Endodermal cell (in vitro differentiated cells): ENCODE data around the gene ANKS1B. TPM values are rescaled to one million over a fixed set of nuclear protein-coding genes. Genes with fewer than 3 reads are reported as not detected.
"Not testable (repeated sequence)": the region's sequence is repeated elsewhere in the genome, so short reads cannot be mapped to it uniquely, and the experiment has no call there.

Source experiments
- DNase-seq: peaks from one replicate; pipeline ENCODE4 v3.0.0-alpha.2; 2017
- H3K27ac ChIP-seq: 2 replicates; pipeline ENCODE4 v1.5.1; 2013; ENCODE audit warnings: mild to moderate bottlenecking, low read depth, low read length, moderate library complexity
- H3K27me3 ChIP-seq: 2 replicates; pipeline ENCODE4 v1.6.1; 2013; ENCODE audit warnings: mild to moderate bottlenecking, low read length, moderate library complexity; ENCODE audit not compliant: insufficient read depth, control insufficient read depth, poor library complexity, severe bottlenecking
- H3K36me3 ChIP-seq: 2 replicates; pipeline ENCODE4 v1.7.0; 2013; ENCODE audit warnings: mild to moderate bottlenecking, low read length, moderate library complexity; ENCODE audit not compliant: control insufficient read depth, insufficient read depth
- H3K4me1 ChIP-seq: one replicate; pipeline ENCODE4 v1.7.0; 2013; ENCODE audit warnings: low read length; ENCODE audit not compliant: control insufficient read depth, insufficient read depth
- H3K4me3 ChIP-seq: 2 replicates; pipeline ENCODE4 v1.5.1; 2013; ENCODE audit warnings: mild to moderate bottlenecking, low read length, moderate library complexity
- H3K9ac ChIP-seq: 2 replicates; pipeline ENCODE4 v1.6.1; 2013; ENCODE audit warnings: mild to moderate bottlenecking, low read length, moderate library complexity; ENCODE audit not compliant: poor library complexity, severe bottlenecking; ENCODE audit errors: extremely low read depth
- H3K9me3 ChIP-seq: 2 replicates; pipeline ENCODE4 v1.6.1; 2013; ENCODE audit warnings: mild to moderate bottlenecking, low read length, moderate library complexity; ENCODE audit not compliant: control insufficient read depth
- H3K27ac Mint-ChIP-seq: 2 replicates; pipeline ENCODE4 v1.8.0; 2020; ENCODE audit warnings: mixed read lengths
- H3K27me3 Mint-ChIP-seq: 2 replicates; pipeline ENCODE4 v1.8.0; 2021; ENCODE audit warnings: mild to moderate bottlenecking, mixed read lengths; ENCODE audit not compliant: insufficient read depth
- H3K36me3 Mint-ChIP-seq: 2 replicates; pipeline ENCODE4 v1.8.0; 2020; ENCODE audit warnings: low read depth, mixed read lengths
- H3K4me1 Mint-ChIP-seq: 2 replicates; pipeline ENCODE4 v1.8.0; 2020; ENCODE audit warnings: mixed read lengths
- H3K4me3 Mint-ChIP-seq: 2 replicates; pipeline ENCODE4 v1.8.0; 2020; ENCODE audit warnings: mild to moderate bottlenecking, moderate library complexity, mixed read lengths
- H3K9me3 Mint-ChIP-seq: 2 replicates; pipeline ENCODE4 v1.8.0; 2020; ENCODE audit warnings: mild to moderate bottlenecking, mixed read lengths
- WGBS, 2 experiments: methylation state at CpG; one replicate each; pipeline versions ENCODE4 v1.1.5 to v1.1.7; 2013; ENCODE audit warnings: missing lambda C conversion rate in 2 of 2, mixed read lengths in 1 of 2; ENCODE audit not compliant: insufficient coverage in 1 of 2, insufficient read length in 1 of 2; 5-methylcytosine and 5-hydroxymethylcytosine counted together
- total RNA-seq, 2 donors: library from RNA; stranded (reverse); fragmentation: NEBNext Ultra II Directional in 1 of 2; extraction: Animal tissue kit (Norgen Biotek cat#: 25700) in 1 of 2; gene quantifications; 2 replicates in 1 of 2; 3 replicates in 1 of 2; pipeline ENCODE4 v1.2.1, GENCODE V29; 2021
- TF ChIP-seq, protein P1 (sequence below): fragments of 200-600 bp; sonication (generic); conservative IDR thresholded peaks from 2 replicates; pipeline ENCODE4 v1.5.0; 2021; ENCODE audit warnings: antibody characterized with exemption, mild to moderate bottlenecking

The ANKS1B gene
- total RNA-seq, 2 donors from 2014 or later, result 28.5 to 65.8 TPM

GRCh38 chr12:98840325-98840724 lies 1144.4 kb downstream of the ANKS1B start:
- Histone ChIP-seq H3K27me3 (no peaks in the 10 kb centered on the region), H3K9ac (no peak overlapping the region), H3K36me3 (peaks cover 7% of the 10 kb centered on the region), H3K4me1 (no peaks in the 10 kb centered on the region), H3K27ac (no peak overlapping the region), H3K4me3 (no peak overlapping the region), H3K9me3 (peaks cover 18% of the 10 kb centered on the region)
- TF ChIP-seq, protein P1, sequence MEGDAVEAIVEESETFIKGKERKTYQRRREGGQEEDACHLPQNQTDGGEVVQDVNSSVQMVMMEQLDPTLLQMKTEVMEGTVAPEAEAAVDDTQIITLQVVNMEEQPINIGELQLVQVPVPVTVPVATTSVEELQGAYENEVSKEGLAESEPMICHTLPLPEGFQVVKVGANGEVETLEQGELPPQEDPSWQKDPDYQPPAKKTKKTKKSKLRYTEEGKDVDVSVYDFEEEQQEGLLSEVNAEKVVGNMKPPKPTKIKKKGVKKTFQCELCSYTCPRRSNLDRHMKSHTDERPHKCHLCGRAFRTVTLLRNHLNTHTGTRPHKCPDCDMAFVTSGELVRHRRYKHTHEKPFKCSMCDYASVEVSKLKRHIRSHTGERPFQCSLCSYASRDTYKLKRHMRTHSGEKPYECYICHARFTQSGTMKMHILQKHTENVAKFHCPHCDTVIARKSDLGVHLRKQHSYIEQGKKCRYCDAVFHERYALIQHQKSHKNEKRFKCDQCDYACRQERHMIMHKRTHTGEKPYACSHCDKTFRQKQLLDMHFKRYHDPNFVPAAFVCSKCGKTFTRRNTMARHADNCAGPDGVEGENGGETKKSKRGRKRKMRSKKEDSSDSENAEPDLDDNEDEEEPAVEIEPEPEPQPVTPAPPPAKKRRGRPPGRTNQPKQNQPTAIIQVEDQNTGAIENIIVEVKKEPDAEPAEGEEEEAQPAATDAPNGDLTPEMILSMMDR, result no peak
- peaks cover 11% of the 10 kb centered on the region for H3K36me3 Mint-ChIP-seq
- peaks cover 13% of the 10 kb centered on the region for H3K9me3 Mint-ChIP-seq
- H3K27ac Mint-ChIP-seq, result no peak overlapping the region
- 95 to 100% methylated on average over 3 of the region's 3 CpGs for WGBS, 2 experiments
- no peaks in the 10 kb centered on the region for H3K27me3 Mint-ChIP-seq
- no peak for DNase-seq
- peaks cover 21% of the 10 kb centered on the region for H3K4me1 Mint-ChIP-seq
- no peak overlapping the region for H3K4me3 Mint-ChIP-seq

GRCh38 chr12:98838231-98838647 lies 1146.5 kb downstream of the ANKS1B start:
- H3K9ac ChIP-seq, result no peak overlapping the region
- H3K27me3 Mint-ChIP-seq, result no peaks in the 10 kb centered on the region
- peaks cover 21% of the 10 kb centered on the region for H3K4me1 Mint-ChIP-seq
- H3K9me3 Mint-ChIP-seq, result peaks cover 13% of the 10 kb centered on the region
- H3K36me3 ChIP-seq, result peaks cover 5% of the 10 kb centered on the region
- TF ChIP-seq, protein P1, result peak; percentile 76
- DNase-seq, result peak; percentile 76
- no peaks in the 10 kb centered on the region for H3K27me3 ChIP-seq
- H3K4me3 ChIP-seq, result no peak overlapping the region
- 83 to 91% methylated on average over 6 to 7 of the region's 7 CpGs for WGBS, 2 experiments
- H3K36me3 Mint-ChIP-seq, result peaks cover 10% of the 10 kb centered on the region
- no peak overlapping the region for H3K27ac ChIP-seq
- H3K4me1 ChIP-seq, result no peaks in the 10 kb centered on the region
- H3K9me3 ChIP-seq, result peaks cover 16% of the 10 kb centered on the region
- no peak overlapping the region for H3K27ac Mint-ChIP-seq
- no peak overlapping the region for H3K4me3 Mint-ChIP-seq

- not testable (repeated sequence) for H3K9ac ChIP-seq, H3K36me3 ChIP-seq, H3K4me1 ChIP-seq, H3K27ac Mint-ChIP-seq, H3K27ac ChIP-seq, H3K4me3 Mint-ChIP-seq, H3K4me3 ChIP-seq, H3K27me3 ChIP-seq, H3K9me3 Mint-ChIP-seq, H3K9me3 ChIP-seq, H3K27me3 Mint-ChIP-seq, H3K36me3 Mint-ChIP-seq
- DNase-seq, result peak; percentile 76
- 79 to 85% methylated on average over 7 to 11 of the region's 12 CpGs for WGBS, 2 experiments
- peaks cover 25% of the 10 kb centered on the region for H3K4me1 Mint-ChIP-seq
Observed at GRCh38 chr12:98837134-98837752, 1147.5 kb downstream of the ANKS1B start.

- H3K9me3 ChIP-seq, result no peaks in the 10 kb centered on the region
- TF ChIP-seq, protein P1, result no peak
- no peak overlapping the region for H3K4me3 ChIP-seq
- no peak overlapping the region for H3K9ac ChIP-seq
- peaks cover 52% of the 10 kb centered on the region for H3K36me3 ChIP-seq
- Mint-ChIP-seq H3K27ac (no peak overlapping the region), H3K36me3 (peaks cover 23% of the 10 kb centered on the region), H3K27me3 (no peaks in the 10 kb centered on the region), H3K4me3 (no peak overlapping the region), H3K4me1 (peaks cover 10% of the 10 kb centered on the region), H3K9me3 (no peaks in the 10 kb centered on the region)
- H3K4me1 ChIP-seq, result no peaks in the 10 kb centered on the region
- H3K27me3 ChIP-seq, result no peaks in the 10 kb centered on the region
- no peak overlapping the region for H3K27ac ChIP-seq
- WGBS, 2 experiments, result 89 to 90% methylated on average over 2 to 7 of the region's 7 CpGs
- no peak for DNase-seq
Observed at GRCh38 chr12:98830657-98831056, 1154.1 kb downstream of the ANKS1B start.
